Measurements from ENCODE around the gene TPP1. TPM values are rescaled to one million over a fixed set of nuclear protein-coding genes. Genes with fewer than 3 reads are reported as not detected.

TPP1 gene
- total and polyA plus RNA-seq, 2 of the 13 experiments (the other 11 are each of a cell fraction or from before 2014, with no cell fraction given), result 13.9 to 74.6 TPM

DNA sequence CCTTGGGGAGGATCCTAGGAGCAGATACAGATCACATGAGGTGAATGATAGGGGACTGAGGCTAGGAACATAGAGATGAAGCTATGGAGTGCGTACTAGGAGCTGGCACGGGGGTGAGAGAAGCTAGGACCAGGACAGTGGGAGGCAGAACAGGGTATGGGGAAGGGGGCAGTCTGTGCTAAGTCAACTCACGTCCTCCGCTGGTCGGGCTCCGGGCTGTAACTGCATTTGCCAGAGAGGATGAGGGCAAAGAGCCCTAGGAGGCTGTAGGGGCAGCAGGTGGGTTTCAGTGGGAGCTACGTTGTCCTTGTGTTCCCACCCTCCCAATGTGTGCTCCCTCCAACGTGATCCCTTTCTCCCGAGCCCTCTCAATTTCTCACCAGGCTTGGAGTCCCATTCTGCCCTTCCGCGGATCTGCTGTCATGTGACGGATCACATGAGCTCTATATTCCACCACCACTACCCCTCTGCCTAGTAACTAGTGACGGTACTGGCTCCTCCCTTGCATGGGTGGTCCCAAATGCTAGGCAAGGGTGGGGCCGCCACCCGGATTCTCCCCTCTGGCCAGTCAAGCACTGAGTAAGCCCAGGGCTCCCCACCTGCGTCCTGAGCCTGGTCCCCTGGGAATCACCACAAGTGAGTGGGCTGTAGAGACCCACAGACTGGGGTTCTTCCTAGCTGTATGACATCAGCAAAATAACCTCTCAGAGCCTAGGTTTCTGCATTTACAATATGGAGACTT, at the start of gene TPP1 (continued):
- TF ChIP-seq JDP2 (CRISPR knock-in tag; IDR thresholded peaks at IDR 0.05; ENCODE audit: borderline replicate concordance) (no peak), ZNF468 (CRISPR knock-in tag; IDR thresholded peaks at IDR 0.05) (no peak), HOXA7 (CRISPR knock-in tag; IDR thresholded peaks at IDR 0.05) (no peak), DNMT1 (CRISPR knock-in tag; IDR thresholded peaks at IDR 0.05) (no peak), ZSCAN22 (CRISPR knock-in tag; IDR thresholded peaks at IDR 0.05) (no peak), SP2 (CRISPR knock-in tag; IDR thresholded peaks at IDR 0.05) (no peak), ZNF44 (CRISPR knock-in tag; IDR thresholded peaks at IDR 0.05) (no peak), SNAI1 (CRISPR knock-in tag; IDR thresholded peaks at IDR 0.05; ENCODE audit: borderline replicate concordance) (no peak), ZNF839 (CRISPR knock-in tag; IDR thresholded peaks at IDR 0.05; ENCODE audit: borderline replicate concordance) (no peak), PLRG1 (conservative IDR thresholded peaks at IDR 0.05) (no peak), HMG20B (CRISPR knock-in tag; conservative IDR thresholded peaks at IDR 0.05) (0 out of 2 replicates have a peak, but pooled peaks have one; percentile 33), ISL2 (CRISPR knock-in tag; IDR thresholded peaks at IDR 0.05) (peak; percentile 62)
- TF ChIP-seq, protein P1, sequence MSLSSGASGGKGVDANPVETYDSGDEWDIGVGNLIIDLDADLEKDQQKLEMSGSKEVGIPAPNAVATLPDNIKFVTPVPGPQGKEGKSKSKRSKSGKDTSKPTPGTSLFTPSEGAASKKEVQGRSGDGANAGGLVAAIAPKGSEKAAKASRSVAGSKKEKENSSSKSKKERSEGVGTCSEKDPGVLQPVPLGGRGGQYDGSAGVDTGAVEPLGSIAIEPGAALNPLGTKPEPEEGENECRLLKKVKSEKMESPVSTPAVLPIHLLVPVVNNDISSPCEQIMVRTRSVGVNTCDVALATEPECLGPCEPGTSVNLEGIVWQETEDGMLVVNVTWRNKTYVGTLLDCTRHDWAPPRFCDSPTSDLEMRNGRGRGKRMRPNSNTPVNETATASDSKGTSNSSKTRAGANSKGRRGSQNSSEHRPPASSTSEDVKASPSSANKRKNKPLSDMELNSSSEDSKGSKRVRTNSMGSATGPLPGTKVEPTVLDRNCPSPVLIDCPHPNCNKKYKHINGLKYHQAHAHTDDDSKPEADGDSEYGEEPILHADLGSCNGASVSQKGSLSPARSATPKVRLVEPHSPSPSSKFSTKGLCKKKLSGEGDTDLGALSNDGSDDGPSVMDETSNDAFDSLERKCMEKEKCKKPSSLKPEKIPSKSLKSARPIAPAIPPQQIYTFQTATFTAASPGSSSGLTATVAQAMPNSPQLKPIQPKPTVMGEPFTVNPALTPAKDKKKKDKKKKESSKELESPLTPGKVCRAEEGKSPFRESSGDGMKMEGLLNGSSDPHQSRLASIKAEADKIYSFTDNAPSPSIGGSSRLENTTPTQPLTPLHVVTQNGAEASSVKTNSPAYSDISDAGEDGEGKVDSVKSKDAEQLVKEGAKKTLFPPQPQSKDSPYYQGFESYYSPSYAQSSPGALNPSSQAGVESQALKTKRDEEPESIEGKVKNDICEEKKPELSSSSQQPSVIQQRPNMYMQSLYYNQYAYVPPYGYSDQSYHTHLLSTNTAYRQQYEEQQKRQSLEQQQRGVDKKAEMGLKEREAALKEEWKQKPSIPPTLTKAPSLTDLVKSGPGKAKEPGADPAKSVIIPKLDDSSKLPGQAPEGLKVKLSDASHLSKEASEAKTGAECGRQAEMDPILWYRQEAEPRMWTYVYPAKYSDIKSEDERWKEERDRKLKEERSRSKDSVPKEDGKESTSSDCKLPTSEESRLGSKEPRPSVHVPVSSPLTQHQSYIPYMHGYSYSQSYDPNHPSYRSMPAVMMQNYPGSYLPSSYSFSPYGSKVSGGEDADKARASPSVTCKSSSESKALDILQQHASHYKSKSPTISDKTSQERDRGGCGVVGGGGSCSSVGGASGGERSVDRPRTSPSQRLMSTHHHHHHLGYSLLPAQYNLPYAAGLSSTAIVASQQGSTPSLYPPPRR (CRISPR knock-in tag; IDR thresholded peaks at IDR 0.05; ENCODE audit: borderline replicate concordance), result no peak
- TF ChIP-seq, protein P2, sequence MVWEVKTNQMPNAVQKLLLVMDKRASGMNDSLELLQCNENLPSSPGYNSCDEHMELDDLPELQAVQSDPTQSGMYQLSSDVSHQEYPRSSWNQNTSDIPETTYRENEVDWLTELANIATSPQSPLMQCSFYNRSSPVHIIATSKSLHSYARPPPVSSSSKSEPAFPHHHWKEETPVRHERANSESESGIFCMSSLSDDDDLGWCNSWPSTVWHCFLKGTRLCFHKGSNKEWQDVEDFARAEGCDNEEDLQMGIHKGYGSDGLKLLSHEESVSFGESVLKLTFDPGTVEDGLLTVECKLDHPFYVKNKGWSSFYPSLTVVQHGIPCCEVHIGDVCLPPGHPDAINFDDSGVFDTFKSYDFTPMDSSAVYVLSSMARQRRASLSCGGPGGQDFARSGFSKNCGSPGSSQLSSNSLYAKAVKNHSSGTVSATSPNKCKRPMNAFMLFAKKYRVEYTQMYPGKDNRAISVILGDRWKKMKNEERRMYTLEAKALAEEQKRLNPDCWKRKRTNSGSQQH (CRISPR knock-in tag; IDR thresholded peaks at IDR 0.05; ENCODE audit: low read depth), result no peak
- TF ChIP-seq, protein P3, sequence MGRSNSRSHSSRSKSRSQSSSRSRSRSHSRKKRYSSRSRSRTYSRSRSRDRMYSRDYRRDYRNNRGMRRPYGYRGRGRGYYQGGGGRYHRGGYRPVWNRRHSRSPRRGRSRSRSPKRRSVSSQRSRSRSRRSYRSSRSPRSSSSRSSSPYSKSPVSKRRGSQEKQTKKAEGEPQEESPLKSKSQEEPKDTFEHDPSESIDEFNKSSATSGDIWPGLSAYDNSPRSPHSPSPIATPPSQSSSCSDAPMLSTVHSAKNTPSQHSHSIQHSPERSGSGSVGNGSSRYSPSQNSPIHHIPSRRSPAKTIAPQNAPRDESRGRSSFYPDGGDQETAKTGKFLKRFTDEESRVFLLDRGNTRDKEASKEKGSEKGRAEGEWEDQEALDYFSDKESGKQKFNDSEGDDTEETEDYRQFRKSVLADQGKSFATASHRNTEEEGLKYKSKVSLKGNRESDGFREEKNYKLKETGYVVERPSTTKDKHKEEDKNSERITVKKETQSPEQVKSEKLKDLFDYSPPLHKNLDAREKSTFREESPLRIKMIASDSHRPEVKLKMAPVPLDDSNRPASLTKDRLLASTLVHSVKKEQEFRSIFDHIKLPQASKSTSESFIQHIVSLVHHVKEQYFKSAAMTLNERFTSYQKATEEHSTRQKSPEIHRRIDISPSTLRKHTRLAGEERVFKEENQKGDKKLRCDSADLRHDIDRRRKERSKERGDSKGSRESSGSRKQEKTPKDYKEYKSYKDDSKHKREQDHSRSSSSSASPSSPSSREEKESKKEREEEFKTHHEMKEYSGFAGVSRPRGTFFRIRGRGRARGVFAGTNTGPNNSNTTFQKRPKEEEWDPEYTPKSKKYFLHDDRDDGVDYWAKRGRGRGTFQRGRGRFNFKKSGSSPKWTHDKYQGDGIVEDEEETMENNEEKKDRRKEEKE (IDR thresholded peaks at IDR 0.05), result no peak
- TF ChIP-seq, protein P4, sequence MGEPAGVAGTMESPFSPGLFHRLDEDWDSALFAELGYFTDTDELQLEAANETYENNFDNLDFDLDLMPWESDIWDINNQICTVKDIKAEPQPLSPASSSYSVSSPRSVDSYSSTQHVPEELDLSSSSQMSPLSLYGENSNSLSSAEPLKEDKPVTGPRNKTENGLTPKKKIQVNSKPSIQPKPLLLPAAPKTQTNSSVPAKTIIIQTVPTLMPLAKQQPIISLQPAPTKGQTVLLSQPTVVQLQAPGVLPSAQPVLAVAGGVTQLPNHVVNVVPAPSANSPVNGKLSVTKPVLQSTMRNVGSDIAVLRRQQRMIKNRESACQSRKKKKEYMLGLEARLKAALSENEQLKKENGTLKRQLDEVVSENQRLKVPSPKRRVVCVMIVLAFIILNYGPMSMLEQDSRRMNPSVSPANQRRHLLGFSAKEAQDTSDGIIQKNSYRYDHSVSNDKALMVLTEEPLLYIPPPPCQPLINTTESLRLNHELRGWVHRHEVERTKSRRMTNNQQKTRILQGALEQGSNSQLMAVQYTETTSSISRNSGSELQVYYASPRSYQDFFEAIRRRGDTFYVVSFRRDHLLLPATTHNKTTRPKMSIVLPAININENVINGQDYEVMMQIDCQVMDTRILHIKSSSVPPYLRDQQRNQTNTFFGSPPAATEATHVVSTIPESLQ (CRISPR knock-in tag; conservative IDR thresholded peaks at IDR 0.05), result no peak

Measured in HepG2 (cell line).